B cell (primary cell): ENCODE results near the gene LEPR. TPM values are rescaled to one million over a fixed set of nuclear protein-coding genes. Genes with fewer than 3 reads are reported as not detected.

Experiments used
- ATAC-seq: fragments of 200-7000 bp; cut with Tn5 transposase; one replicate; pipeline ENCODE4 v1.10.0; 2021; ENCODE audit warnings: low read depth, mild to moderate bottlenecking, moderate number of reproducible peaks, moderate library complexity
- CTCF ChIA-PET: fragments of 350-600 bp; sonication (Branson Sonifier 250); formaldehyde crosslinking; loops from one replicate; lab custom pipeline; 2021; ENCODE audit warnings: antibody characterized with exemption, inconsistent platforms; lab: Charles Lee
- POLR2A ChIA-PET: fragments of 350-600 bp; sonication (Branson Sonifier 250); formaldehyde crosslinking; loops from one replicate; lab custom pipeline; 2021; ENCODE audit warnings: antibody characterized with exemption; lab: Charles Lee
- DNase-seq: peaks from one replicate; pipeline ENCODE4 v3.0.0; 2013
- H2AFZ ChIP-seq: 2 replicates; pipeline ENCODE4 v1.6.1; 2012; ENCODE audit warnings: mild to moderate bottlenecking, low read depth, low read length; ENCODE audit not compliant: insufficient read depth, poor library complexity, severe bottlenecking
- H3K27ac ChIP-seq, 2 donors: 1 replicate in 1 of 2; 2 replicates in 1 of 2; pipeline ENCODE4 v1.5.1; 2012 to 2013; ENCODE audit warnings: low read length in 2 of 2, mild to moderate bottlenecking in 2 of 2, moderate library complexity in 1 of 2
- H3K27me3 ChIP-seq, 4 experiments: fragments of 200-600 bp in 1 of 4; sonication (generic) in 1 of 4; replicated peaks in 1 of 4; 1 replicate in 2 of 4; 2 replicates in 2 of 4; pipeline versions ENCODE4 v1.6.1 to v1.7.0; 2013 to 2016; ENCODE audit warnings: low read length in 3 of 4, mild to moderate bottlenecking in 2 of 4, mixed read lengths in 1 of 4, moderate library complexity in 1 of 4; ENCODE audit not compliant: insufficient read depth in 4 of 4, control insufficient read depth in 3 of 4; ENCODE audit errors: control extremely low read depth in 1 of 4
- H3K36me3 ChIP-seq, 2 experiments: replicated peaks in 1 of 2; 1 replicate in 1 of 2; 2 replicates in 1 of 2; pipeline versions ENCODE4 v1.6.1 to v1.7.1; 2013; ENCODE audit warnings: low read length in 1 of 2; ENCODE audit not compliant: insufficient read depth in 2 of 2, control insufficient read depth in 1 of 2; ENCODE audit errors: control extremely low read depth in 1 of 2, extremely low read depth in 1 of 2
- H3K4me1 ChIP-seq, 2 donors: fragments of 200-600 bp in 1 of 2; sonication (generic) in 1 of 2; 1 replicate in 1 of 2; 2 replicates in 1 of 2; pipeline versions ENCODE4 v1.5.1 to v1.6.1; 2013 to 2017; ENCODE audit warnings: low read length in 2 of 2; ENCODE audit not compliant: control insufficient read depth in 2 of 2, insufficient read depth in 2 of 2
- H3K4me2 ChIP-seq: replicated peaks from 2 replicates; pipeline ENCODE3; 2012; ENCODE audit warnings: mild to moderate bottlenecking, low read depth, low read length; ENCODE audit not compliant: poor library complexity, severe bottlenecking
- H3K4me3 ChIP-seq, 5 experiments: fragments of 200-600 bp in 1 of 5; sonication (generic) in 1 of 5; 1 replicate in 3 of 5; 2 replicates in 2 of 5; pipeline versions ENCODE4 v1.5.1 to v1.7.0; 2011 to 2016; ENCODE audit warnings: low read length in 4 of 5, mild to moderate bottlenecking in 4 of 5, low read depth in 2 of 5, control low read depth in 1 of 5, moderate library complexity in 1 of 5; ENCODE audit not compliant: insufficient read depth in 1 of 5; ENCODE audit errors: control extremely low read depth in 1 of 5, extremely low read depth in 1 of 5
- H3K79me2 ChIP-seq: fragments of 200-600 bp; sonication (generic); one replicate; pipeline ENCODE4 v1.6.0; 2016; ENCODE audit warnings: low read length; ENCODE audit not compliant: control insufficient read depth, insufficient read depth
- H3K9ac ChIP-seq: fragments of 200-600 bp; sonication (generic); 2 replicates; pipeline ENCODE4 v1.6.1; 2017; ENCODE audit warnings: mild to moderate bottlenecking, low read length, moderate library complexity
- H3K9me3 ChIP-seq, 3 donors: one replicate each; pipeline versions ENCODE4 v1.6.1 to v1.7.1; 2013; ENCODE audit warnings: low read length in 2 of 3; ENCODE audit not compliant: control insufficient read depth in 2 of 3, insufficient read depth in 1 of 3; ENCODE audit errors: control extremely low read depth in 1 of 3
- H4K20me1 ChIP-seq: 2 replicates; pipeline ENCODE4 v1.6.0; 2012; ENCODE audit warnings: mild to moderate bottlenecking, low read length; ENCODE audit not compliant: insufficient read depth, control insufficient read depth, poor library complexity, severe bottlenecking
- H3K27ac Mint-ChIP-seq: one replicate; pipeline ENCODE4 v1.8.0; 2021; ENCODE audit warnings: mixed read lengths
- H3K27me3 Mint-ChIP-seq: one replicate; pipeline ENCODE4 v1.8.0; 2021; ENCODE audit warnings: mixed read lengths
- H3K4me1 Mint-ChIP-seq: one replicate; pipeline ENCODE4 v1.8.0; 2021; ENCODE audit warnings: mixed read lengths
- H3K4me3 Mint-ChIP-seq: one replicate; pipeline ENCODE4 v1.8.0; 2021; ENCODE audit warnings: mixed read lengths
- H3K9me3 Mint-ChIP-seq: one replicate; pipeline ENCODE4 v1.8.0; 2022; ENCODE audit warnings: mixed read lengths; ENCODE audit not compliant: insufficient read depth
- EZH2 ChIP-seq: IDR thresholded peaks from 2 replicates; pipeline ENCODE4 v1.6.1; 2012; ENCODE audit warnings: borderline replicate concordance, low read depth, mild to moderate bottlenecking, moderate library complexity, low read length; ENCODE audit not compliant: insufficient read depth, poor library complexity, severe bottlenecking
- WGBS: methylation state at CpG from one replicate; pipeline ENCODE4 v1.1.5; 2013; ENCODE audit warnings: missing lambda C conversion rate; ENCODE audit not compliant: insufficient coverage; 5-methylcytosine and 5-hydroxymethylcytosine counted together
- intact Hi-C: fragments of 100-400 bp; cut with micrococcal nuclease; formaldehyde crosslinking; loops from one replicate; pipeline ENCODE4 v1.10.0; 2022
- polyA plus RNA-seq: library from polyadenylated mRNA; depleted of rRNA; stranded (reverse); fragments of >200 nt; gene quantifications from 2 replicates; pipeline ENCODE4 v1.2.3, GENCODE V29; 2012
- small RNA-seq: library from RNA; depleted of rRNA; stranded (forward); fragments of <200 nt; gene quantifications from one replicate; pipeline ENCODE3, GENCODE V24; 2012; ENCODE audit warnings: low replicate concordance, low read depth; ENCODE audit not compliant: insufficient read length
- total RNA-seq, 2 donors: library from RNA; stranded (reverse); fragments of 120-200 nt in 1 of 2; gene quantifications; 1 replicate in 1 of 2; 2 replicates in 1 of 2; pipeline versions ENCODE4 v1.2.3 to v1.2.4, GENCODE V29; 2013 to 2022
- TF ChIP-seq, protein P1 (sequence below): fragments of 200-600 bp; IDR thresholded peaks from one replicate; pipeline ENCODE4 v1.8.0; 2022; ENCODE audit warnings: antibody characterized with exemption, mild to moderate bottlenecking

LEPR gene
- total and polyA plus RNA-seq, 2 donors (not counting 1 experiment from before 2014, with no cell fraction given) = 0.19 to 0.30 TPM

DNA sequence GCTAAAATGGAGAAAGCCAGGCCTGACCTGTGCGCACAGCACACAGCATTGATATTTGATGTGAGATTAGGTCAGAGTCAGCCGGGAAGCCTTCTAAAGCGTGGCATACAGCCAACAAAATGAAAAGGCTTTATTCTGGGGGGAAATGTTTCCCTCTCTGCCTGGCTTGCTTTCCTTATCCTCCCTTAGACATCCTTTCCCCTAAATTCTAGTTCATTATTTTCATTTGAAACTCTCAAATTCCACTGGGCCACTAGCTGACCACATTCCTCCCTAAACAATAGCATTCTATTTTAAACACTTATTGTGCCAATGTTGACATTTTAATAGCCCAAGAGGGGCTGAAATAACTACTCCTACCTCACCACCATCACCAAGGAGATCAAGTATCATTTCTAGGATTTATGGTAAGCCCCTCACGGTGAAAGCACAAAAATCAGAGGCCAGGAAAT lies 49.4 kb downstream of the LEPR start:
- H3K4me2 ChIP-seq = no peak overlapping the region

More for the DNA sequence above, 49.4 kb downstream of the LEPR start:
- no peak overlapping the region for H3K27ac Mint-ChIP-seq
- ChIA-PET CTCF (no interaction called here), POLR2A (no interaction called here)
- H3K27me3 ChIP-seq = no peaks in the 10 kb centered on the region
- no peaks in the 10 kb centered on the region for H4K20me1 ChIP-seq
- ATAC-seq (no peak), DNase-seq (no peak)
- WGBS = 100% methylated on average over 1 of the region's 4 CpGs
- no peak overlapping the region for H3K9ac ChIP-seq
- intact Hi-C loops = no loop called here
- H3K79me2 ChIP-seq = no peaks in the 10 kb centered on the region
- no peak overlapping the region for H3K4me3 ChIP-seq
- H2AFZ ChIP-seq = no peak overlapping the region
- H3K36me3 ChIP-seq = no peaks in the 10 kb centered on the region
- no peak overlapping the region for H3K4me3 Mint-ChIP-seq
- no peak overlapping the region for H3K27ac ChIP-seq
- no peaks in the 10 kb centered on the region for H3K4me1 ChIP-seq
- H3K27me3 Mint-ChIP-seq = no peaks in the 10 kb centered on the region
- H3K4me1 Mint-ChIP-seq = no peaks in the 10 kb centered on the region
- peaks cover 0 to 8% (median 0%) of the 10 kb centered on the region in 3 donors for H3K9me3 ChIP-seq
- H3K9me3 Mint-ChIP-seq = peaks cover 2% of the 10 kb centered on the region
- TF ChIP-seq EZH2 = no peak
- TF ChIP-seq, protein P1, sequence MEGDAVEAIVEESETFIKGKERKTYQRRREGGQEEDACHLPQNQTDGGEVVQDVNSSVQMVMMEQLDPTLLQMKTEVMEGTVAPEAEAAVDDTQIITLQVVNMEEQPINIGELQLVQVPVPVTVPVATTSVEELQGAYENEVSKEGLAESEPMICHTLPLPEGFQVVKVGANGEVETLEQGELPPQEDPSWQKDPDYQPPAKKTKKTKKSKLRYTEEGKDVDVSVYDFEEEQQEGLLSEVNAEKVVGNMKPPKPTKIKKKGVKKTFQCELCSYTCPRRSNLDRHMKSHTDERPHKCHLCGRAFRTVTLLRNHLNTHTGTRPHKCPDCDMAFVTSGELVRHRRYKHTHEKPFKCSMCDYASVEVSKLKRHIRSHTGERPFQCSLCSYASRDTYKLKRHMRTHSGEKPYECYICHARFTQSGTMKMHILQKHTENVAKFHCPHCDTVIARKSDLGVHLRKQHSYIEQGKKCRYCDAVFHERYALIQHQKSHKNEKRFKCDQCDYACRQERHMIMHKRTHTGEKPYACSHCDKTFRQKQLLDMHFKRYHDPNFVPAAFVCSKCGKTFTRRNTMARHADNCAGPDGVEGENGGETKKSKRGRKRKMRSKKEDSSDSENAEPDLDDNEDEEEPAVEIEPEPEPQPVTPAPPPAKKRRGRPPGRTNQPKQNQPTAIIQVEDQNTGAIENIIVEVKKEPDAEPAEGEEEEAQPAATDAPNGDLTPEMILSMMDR = no peak

Small RNA genes within 50 kb of the gene (small RNA-seq; reads per million reads assigned to genes)
- not detected for gene RNU2-15P

Other genes with a start within 250 kb of the LEPR start
- 0.69 and 1.00 TPM in 2 replicates for gene DNAJC6, start 111.1 kb upstream of the LEPR start, total RNA-seq
- gene DNAJC6, start 111.1 kb upstream of the LEPR start, polyA plus RNA-seq = 0.12 and 0.22 TPM in 2 replicates
- gene LEPROT, start within 50 bp of the LEPR start, total RNA-seq = 20.2 and 26.5 TPM in 2 replicates
- gene LEPROT, start within 50 bp of the LEPR start, polyA plus RNA-seq = 9.7 and 12.8 TPM in 2 replicates